HG03354 (cell line): ENCODE results near the gene S100A2.

ENCODE experiments used
- ATAC-seq: cut with Tn5 transposase; IDR thresholded peaks from one replicate; pipeline ENCODE4 v1.9.1; 2021; ENCODE audit warnings: mild to moderate bottlenecking; ENCODE audit not compliant: unreplicated experiment, poor library complexity, severe bottlenecking

The S100A2 gene

GRCh38 chr1:153513666-153514065, 52.0 kb downstream of the S100A2 start:
- no peak for ATAC-seq

DNA sequence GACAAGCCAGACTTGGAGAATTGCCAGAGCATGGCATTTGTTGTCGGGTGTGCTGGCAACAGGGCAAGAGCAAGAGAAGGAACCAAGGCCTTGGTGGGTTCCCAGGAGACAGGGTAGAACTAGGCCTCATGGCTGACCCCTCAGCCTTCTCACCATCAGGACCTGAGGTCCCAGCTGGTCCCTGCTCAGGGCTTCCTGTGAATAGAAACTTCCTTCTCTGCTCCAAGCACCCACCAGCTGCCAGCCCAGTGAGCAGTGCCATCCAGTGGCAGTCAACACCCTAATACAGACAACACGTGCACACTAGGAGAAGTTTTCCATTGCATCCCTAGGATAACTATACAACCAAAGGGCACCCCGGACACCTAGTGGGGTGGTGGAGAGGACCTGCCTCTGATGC, 52.6 kb downstream of the S100A2 start:
- ATAC-seq, result no peak
